Measurements from ENCODE around the gene C4orf54. TPM values are rescaled to one million over a fixed set of nuclear protein-coding genes. Genes with fewer than 3 reads are reported as not detected.

The C4orf54 gene
- total RNA-seq, 1 experiment from 2014 or later: not detected

DNA sequence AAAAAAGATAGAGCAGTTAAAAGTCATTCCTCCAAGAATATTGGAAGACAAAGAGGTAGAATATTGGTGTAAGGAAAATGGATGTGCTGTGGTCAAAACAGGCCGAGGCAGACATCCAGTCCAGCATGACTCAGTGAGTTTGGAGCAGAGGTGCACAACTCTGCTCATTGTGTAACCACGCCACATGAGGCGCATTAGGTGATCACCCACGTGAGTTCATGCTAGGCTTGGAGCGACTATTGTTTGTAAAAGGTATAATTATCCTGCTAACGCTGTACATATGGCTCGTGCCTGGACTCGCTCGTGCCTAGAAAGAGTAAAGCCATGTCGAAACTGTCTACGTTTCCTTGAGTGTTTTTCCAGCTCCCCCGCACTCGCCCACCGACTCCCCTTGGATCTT, 23.9 kb downstream of the C4orf54 start:
- Mint-ChIP-seq H3K9me3 (no peaks in the 10 kb centered on the region; a peak in 1 of 5 replicates), H3K4me3 (no peak overlapping the region; a peak in 1 of 5 replicates), H3K36me3 (ENCODE audit: insufficient read depth in 1 of 3, low read depth in 3 of 3) (no peaks in the 10 kb centered on the region), H3K27ac (no peak overlapping the region), H3K4me1 (peaks cover 0 to 8% of the 10 kb centered on the region in 2 experiments; a peak in 2 of 4 replicates), H3K27me3 (ENCODE audit: low read depth) (no peaks in the 10 kb centered on the region)
- Histone ChIP-seq H3K27ac (ENCODE audit: insufficient read length, low read depth, low read length) (no peak overlapping the region), H3K14ac (ENCODE audit: insufficient read depth, low read length) (no peak overlapping the region), H2BK15ac (ENCODE audit: low read depth, low read length) (no peak overlapping the region), H3K23ac (ENCODE audit: insufficient read length, low read depth, low read length) (no peak overlapping the region), H2AFZ (ENCODE audit: low read length) (no peak overlapping the region), H2BK20ac (ENCODE audit: low read depth, low read length, poor library complexity, severe bottlenecking) (no peak overlapping the region), H3T11ph (ENCODE audit: low read length) (no peak overlapping the region), H3K27me3 (ENCODE audit: insufficient read depth, low read length) (no peaks in the 10 kb centered on the region), H3K4me1 (ENCODE audit: insufficient read depth, low read length) (no peaks in the 10 kb centered on the region; the same call in 1 of the 2 replicates), H3K18ac (ENCODE audit: insufficient read length, low read depth, low read length) (no peak overlapping the region), H3K56ac (ENCODE audit: insufficient read length, low read depth, low read length) (no peak overlapping the region), H3K79me2 (ENCODE audit: insufficient read depth, low read length) (no peaks in the 10 kb centered on the region), H4K20me1 (ENCODE audit: control insufficient read depth, insufficient read depth, insufficient read length) (no peaks in the 10 kb centered on the region), H3K23me2 (ENCODE audit: insufficient read length, low read depth, low read length, poor library complexity, severe bottlenecking) (no peaks in the 10 kb centered on the region), H4K8ac (replicated peaks; ENCODE audit: insufficient read length, low read depth, low read length) (no peak overlapping the region), H2AK5ac (ENCODE audit: insufficient read length, low read length) (no peak overlapping the region), H2BK12ac (ENCODE audit: insufficient read length, low read depth, low read length) (no peak overlapping the region), H2BK120ac (ENCODE audit: low read depth, low read length, poor library complexity, severe bottlenecking) (no peak overlapping the region), H4K5ac (ENCODE audit: insufficient read length, low read depth, low read length) (no peak overlapping the region), H3K4ac (ENCODE audit: low read depth, low read length) (no peak overlapping the region), H3K9ac (ENCODE audit: extremely low read depth, insufficient read length, low read length) (no peak overlapping the region), H3K4me2 (ENCODE audit: insufficient read depth, insufficient read length, low read length) (no peak overlapping the region), H3K79me1 (ENCODE audit: insufficient read depth, low read depth, low read length, poor library complexity, severe bottlenecking) (no peaks in the 10 kb centered on the region), H3K9me3 (ENCODE audit: control insufficient read depth, low read depth, low read length) (no peaks in the 10 kb centered on the region), H4K91ac (ENCODE audit: insufficient read length, low read depth, low read length) (no peak overlapping the region), H2BK5ac (ENCODE audit: insufficient read length, low read length) (no peak overlapping the region)
- WGBS (ENCODE audit: extremely low coverage, insufficient read length, low lambda C conversion rate): no CpG with 5 or more reads among the region's 14 CpGs
- TF ChIP-seq, protein P1, sequence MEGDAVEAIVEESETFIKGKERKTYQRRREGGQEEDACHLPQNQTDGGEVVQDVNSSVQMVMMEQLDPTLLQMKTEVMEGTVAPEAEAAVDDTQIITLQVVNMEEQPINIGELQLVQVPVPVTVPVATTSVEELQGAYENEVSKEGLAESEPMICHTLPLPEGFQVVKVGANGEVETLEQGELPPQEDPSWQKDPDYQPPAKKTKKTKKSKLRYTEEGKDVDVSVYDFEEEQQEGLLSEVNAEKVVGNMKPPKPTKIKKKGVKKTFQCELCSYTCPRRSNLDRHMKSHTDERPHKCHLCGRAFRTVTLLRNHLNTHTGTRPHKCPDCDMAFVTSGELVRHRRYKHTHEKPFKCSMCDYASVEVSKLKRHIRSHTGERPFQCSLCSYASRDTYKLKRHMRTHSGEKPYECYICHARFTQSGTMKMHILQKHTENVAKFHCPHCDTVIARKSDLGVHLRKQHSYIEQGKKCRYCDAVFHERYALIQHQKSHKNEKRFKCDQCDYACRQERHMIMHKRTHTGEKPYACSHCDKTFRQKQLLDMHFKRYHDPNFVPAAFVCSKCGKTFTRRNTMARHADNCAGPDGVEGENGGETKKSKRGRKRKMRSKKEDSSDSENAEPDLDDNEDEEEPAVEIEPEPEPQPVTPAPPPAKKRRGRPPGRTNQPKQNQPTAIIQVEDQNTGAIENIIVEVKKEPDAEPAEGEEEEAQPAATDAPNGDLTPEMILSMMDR (conservative IDR thresholded peaks at IDR 0.05): no peak
- no peak for DNase-seq

All from H9 (cell line).